ENCODE results near the gene NR5A2.
A peak's percentile ranks its signal among the peaks of the same experiment; 100 is the strongest.
"Not testable (repeated sequence)": the region's sequence is repeated elsewhere in the genome, so short reads cannot be mapped to it uniquely, and the experiment has no call there.

The NR5A2 gene

GRCh38 chr1:200166411-200166810 lies 138.9 kb downstream of the NR5A2 start:
- no peak for DNase-seq

- DNase-seq: no peak
Observed at GRCh38 chr1:200168926-200169325, 141.4 kb downstream of the NR5A2 start.

- DNase-seq: no peak
Observed at GRCh38 chr1:200172311-200172710, 144.8 kb downstream of the NR5A2 start.

- no peak for DNase-seq
Observed at GRCh38 chr1:200173097-200173618, 145.6 kb downstream of the NR5A2 start.

GRCh38 chr1:200174525-200175295 lies 147.2 kb downstream of the NR5A2 start:
- no peak for DNase-seq

- DNase-seq: no peak
Observed at GRCh38 chr1:200176181-200176580, 148.7 kb downstream of the NR5A2 start.

GRCh38 chr1:200176798-200177197 lies 149.3 kb downstream of the NR5A2 start:
- DNase-seq: no peak

GRCh38 chr1:200178340-200178739 lies 150.8 kb downstream of the NR5A2 start:
- no peak for DNase-seq

GRCh38 chr1:200179126-200179780 lies 151.7 kb downstream of the NR5A2 start:
- no peak for DNase-seq

GRCh38 chr1:200179781-200180160 lies 152.3 kb downstream of the NR5A2 start:
- no peak for DNase-seq

- no peak for DNase-seq
Observed at GRCh38 chr1:200180821-200181220, 153.3 kb downstream of the NR5A2 start.

- no peak for DNase-seq
Observed at GRCh38 chr1:200181861-200182260, 154.4 kb downstream of the NR5A2 start.

GRCh38 chr1:200182701-200183100 lies 155.2 kb downstream of the NR5A2 start:
- no peak for DNase-seq

- DNase-seq: no peak
Observed at GRCh38 chr1:200183637-200184036, 156.1 kb downstream of the NR5A2 start.

- peak; percentile 72 for DNase-seq
Observed at GRCh38 chr1:200184196-200184595, 156.7 kb downstream of the NR5A2 start.

GRCh38 chr1:200185191-200185590 lies 157.7 kb downstream of the NR5A2 start:
- DNase-seq: not testable (repeated sequence)

- DNase-seq: not testable (repeated sequence)
Observed at GRCh38 chr1:200187332-200187731, 159.8 kb downstream of the NR5A2 start.

GRCh38 chr1:200191993-200192392 lies 164.5 kb downstream of the NR5A2 start:
- DNase-seq: no peak

- DNase-seq: no peak
Observed at GRCh38 chr1:200194477-200194876, 167.0 kb downstream of the NR5A2 start.

- no peak for DNase-seq
Observed at GRCh38 chr1:200198236-200198635, 170.7 kb downstream of the NR5A2 start.

GRCh38 chr1:200205216-200205995 lies 177.9 kb downstream of the NR5A2 start:
- DNase-seq: no peak

- DNase-seq: no peak
Observed at GRCh38 chr1:200206340-200206739, 178.8 kb downstream of the NR5A2 start.

- DNase-seq: no peak
Observed at GRCh38 chr1:200206761-200207160, 179.3 kb downstream of the NR5A2 start.

All from SIG-M5 (cell line).